MG63 (cell line): Measurements from ENCODE around the gene BCL2L1. TPM values are rescaled to one million over a fixed set of nuclear protein-coding genes. Genes with fewer than 3 reads are reported as not detected.

Experiments
- DNase-seq: peaks from one replicate; pipeline ENCODE4 v3.0.0-alpha.2; 2020
- H3K27me3 ChIP-seq: fragments of 250-450 bp; sonication (Bioruptor Pico); 2 replicates; pipeline ENCODE4 v1.5.1; 2020; ENCODE audit warnings: mild to moderate bottlenecking, moderate library complexity
- H3K36me3 ChIP-seq: fragments of 250-450 bp; sonication (Bioruptor Pico); 2 replicates; pipeline ENCODE4 v1.5.1; 2020; ENCODE audit warnings: mild to moderate bottlenecking, moderate library complexity
- H3K4me3 ChIP-seq: fragments of 250-450 bp; sonication (Bioruptor Pico); 2 replicates; pipeline ENCODE4 v1.5.1; 2020; ENCODE audit warnings: mild to moderate bottlenecking, moderate library complexity
- H3K9me3 ChIP-seq: fragments of 250-450 bp; sonication (Bioruptor Pico); 2 replicates; pipeline ENCODE4 v1.5.1; 2020; ENCODE audit warnings: mild to moderate bottlenecking, moderate library complexity
- total RNA-seq: library from RNA; depleted of rRNA; stranded (reverse); fragments of >200 nt; shearing (Covaris generic); gene quantifications from 2 replicates; pipeline ENCODE4 v1.2.3, GENCODE V29; 2014; ENCODE audit warnings: low replicate concordance

Gene BCL2L1
- total RNA-seq, 1 experiment from 2014 or later = 64.2 TPM

DNA sequence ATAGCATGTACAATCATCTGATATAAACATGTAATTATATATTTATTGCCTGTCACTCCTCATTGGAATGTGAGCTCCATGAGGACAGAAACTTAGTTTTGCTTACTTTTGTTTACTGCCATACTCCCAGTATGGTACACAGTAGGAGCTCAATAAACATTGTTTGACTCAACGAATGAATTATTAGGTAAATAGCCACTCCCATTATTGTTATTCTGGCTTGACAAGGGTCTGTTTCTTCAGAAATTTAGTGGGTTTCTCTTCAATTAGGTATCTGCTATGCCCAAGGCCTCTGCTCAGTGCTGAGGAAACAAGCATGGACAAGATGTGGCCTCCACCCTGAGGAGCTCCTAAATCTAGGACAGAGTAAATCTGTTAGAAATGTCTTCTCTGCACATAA, 6.3 kb downstream of the BCL2L1 start:
- Histone ChIP-seq H3K4me3 (no peak overlapping the region), H3K9me3 (no peaks in the 10 kb centered on the region), H3K36me3 (peaks cover 72% of the 10 kb centered on the region), H3K27me3 (no peaks in the 10 kb centered on the region)
- no peak for DNase-seq

- DNase-seq = no peak
- no peaks in the 10 kb centered on the region for H3K9me3 ChIP-seq
- no peak overlapping the region for H3K4me3 ChIP-seq
- H3K36me3 ChIP-seq = peaks cover 68% of the 10 kb centered on the region
- H3K27me3 ChIP-seq = no peaks in the 10 kb centered on the region
Observed at GRCh38 chr20:31715766-31716165, 6.9 kb downstream of the BCL2L1 start.

- Histone ChIP-seq H3K9me3 (no peaks in the 10 kb centered on the region), H3K4me3 (peak overlapping the region; percentile 16; the same call in 1 of the 2 replicates), H3K36me3 (peaks cover 57% of the 10 kb centered on the region)
Observed at GRCh38 chr20:31713312-31714273, 9.1 kb downstream of the BCL2L1 start.

DNA sequence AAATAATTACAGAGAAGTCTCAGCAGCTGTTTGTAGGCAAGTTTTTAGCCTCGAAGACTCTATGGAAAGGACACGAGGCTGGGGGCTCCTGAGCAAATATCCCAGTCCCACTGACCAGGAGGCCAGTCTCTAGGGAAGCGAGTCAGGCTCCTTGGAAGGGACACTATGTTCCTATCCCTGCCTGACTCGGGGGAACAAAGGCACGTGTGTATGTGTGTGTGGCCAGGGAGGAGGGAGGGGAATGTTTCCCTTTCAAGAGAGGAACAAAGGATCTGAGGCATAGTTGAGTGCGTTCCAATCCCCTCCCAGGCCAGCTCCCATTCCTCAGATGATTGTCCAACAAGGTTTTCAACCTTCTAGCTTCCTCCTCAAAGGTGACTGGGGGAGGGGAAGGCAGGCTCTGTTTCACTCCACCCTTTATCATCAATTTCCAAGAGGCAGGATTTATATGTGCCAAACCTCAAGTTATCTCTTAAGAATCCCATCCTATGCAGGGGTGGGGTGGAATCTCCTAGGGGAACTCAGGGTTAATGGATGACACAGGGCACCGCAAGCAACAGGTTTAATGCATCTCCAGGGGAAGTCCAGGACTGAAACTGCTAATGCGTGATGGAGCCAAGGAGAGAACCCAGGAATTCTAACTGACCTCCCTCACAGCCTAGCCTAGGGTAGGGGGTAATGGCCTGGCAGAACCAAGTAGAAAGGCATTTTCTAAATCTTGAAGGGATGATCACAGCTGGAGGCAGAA, 9.9 kb downstream of the BCL2L1 start:
- H3K36me3 ChIP-seq = peaks cover 57% of the 10 kb centered on the region
- peak; percentile 84 for DNase-seq
- H3K9me3 ChIP-seq = no peaks in the 10 kb centered on the region
- H3K4me3 ChIP-seq = peak overlapping the region; percentile 16; the same call in 1 of the 2 replicates
- H3K27me3 ChIP-seq = no peaks in the 10 kb centered on the region

More at GRCh38 chr20:31713312-31714273, 9.1 kb downstream of the BCL2L1 start:
- no peaks in the 10 kb centered on the region for H3K27me3 ChIP-seq
- peak; percentile 95 for DNase-seq

- H3K36me3 ChIP-seq = peaks cover 54% of the 10 kb centered on the region
Observed at GRCh38 chr20:31712112-31712553, 10.5 kb downstream of the BCL2L1 start.

GRCh38 chr20:31711179-31712111, 11.2 kb downstream of the BCL2L1 start:
- Histone ChIP-seq H3K36me3 (peaks cover 54% of the 10 kb centered on the region), H3K4me3 (no peak overlapping the region), H3K9me3 (no peaks in the 10 kb centered on the region), H3K27me3 (no peaks in the 10 kb centered on the region)
- DNase-seq = no peak

More at GRCh38 chr20:31712112-31712553, 10.5 kb downstream of the BCL2L1 start:
- Histone ChIP-seq H3K4me3 (no peak overlapping the region), H3K9me3 (no peaks in the 10 kb centered on the region), H3K27me3 (no peaks in the 10 kb centered on the region)
- no peak for DNase-seq

GRCh38 chr20:31710423-31711108, 12.1 kb downstream of the BCL2L1 start:
- H3K36me3 ChIP-seq = peaks cover 52% of the 10 kb centered on the region
- DNase-seq = peak; percentile 78
- no peak overlapping the region for H3K4me3 ChIP-seq
- H3K9me3 ChIP-seq = no peaks in the 10 kb centered on the region
- no peaks in the 10 kb centered on the region for H3K27me3 ChIP-seq

DNA sequence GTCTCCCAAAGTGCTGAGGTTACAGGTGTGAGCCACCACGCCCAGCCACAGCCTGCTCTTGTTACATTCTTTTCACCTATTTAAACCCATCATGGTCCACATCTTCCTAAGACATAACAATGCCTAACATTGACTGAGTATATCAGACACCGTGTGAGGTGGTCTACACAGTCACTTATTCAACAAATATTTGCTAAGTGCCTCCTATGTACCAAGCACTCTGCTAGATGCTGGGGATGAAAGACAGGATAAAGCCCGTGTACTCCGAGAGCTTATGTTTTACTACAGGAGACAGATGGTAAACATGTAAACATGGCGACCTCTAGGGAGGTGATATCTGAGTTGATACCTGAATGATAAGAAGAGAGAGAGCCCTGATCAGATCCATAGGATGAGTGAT, 12.7 kb downstream of the BCL2L1 start:
- peaks cover 49% of the 10 kb centered on the region for H3K36me3 ChIP-seq
- H3K27me3 ChIP-seq = no peaks in the 10 kb centered on the region
- H3K9me3 ChIP-seq = no peaks in the 10 kb centered on the region
- H3K4me3 ChIP-seq = no peak overlapping the region
- DNase-seq = no peak

DNA sequence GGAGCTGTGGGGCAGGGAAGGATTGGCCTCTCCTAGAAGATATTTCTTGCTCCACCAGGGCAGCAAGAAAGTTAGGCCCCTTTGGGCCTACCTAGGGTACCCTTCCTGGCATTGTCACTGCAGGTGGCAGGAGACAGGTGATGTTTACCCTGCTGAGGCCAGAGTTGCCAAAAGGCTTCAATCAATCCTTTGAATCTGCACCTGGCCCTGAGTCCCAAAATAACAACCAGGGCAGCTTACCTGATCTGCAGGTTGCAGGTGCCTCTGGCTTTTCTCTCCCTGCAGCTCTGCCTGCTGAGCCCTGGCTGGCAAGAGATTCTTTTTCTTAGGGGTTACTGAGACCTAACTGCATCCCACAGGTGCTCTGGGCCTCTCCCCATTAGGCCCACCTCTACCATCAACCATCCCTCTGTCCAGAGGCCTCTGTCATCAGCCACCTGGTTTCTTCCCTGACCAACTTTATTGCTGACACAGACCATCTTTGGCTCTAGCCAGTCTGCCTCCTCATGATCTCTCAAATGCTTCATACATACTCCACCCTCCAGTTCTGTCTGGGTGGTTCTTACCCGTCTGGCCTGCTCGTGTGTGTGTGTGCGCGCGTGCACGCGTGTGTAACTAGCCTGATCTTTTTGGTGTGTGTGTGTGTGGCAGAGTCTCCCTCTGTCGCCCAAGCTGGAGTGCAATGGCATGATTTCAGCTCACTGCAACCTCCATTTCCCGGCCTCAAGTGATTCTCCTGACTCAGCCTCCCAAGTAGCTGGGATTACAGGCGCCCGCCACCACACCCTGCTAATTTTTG, 13.7 kb downstream of the BCL2L1 start:
- H3K9me3 ChIP-seq = no peaks in the 10 kb centered on the region
- H3K36me3 ChIP-seq = peaks cover 52% of the 10 kb centered on the region
- DNase-seq = no peak
- no peaks in the 10 kb centered on the region for H3K27me3 ChIP-seq
- no peak overlapping the region for H3K4me3 ChIP-seq

DNA sequence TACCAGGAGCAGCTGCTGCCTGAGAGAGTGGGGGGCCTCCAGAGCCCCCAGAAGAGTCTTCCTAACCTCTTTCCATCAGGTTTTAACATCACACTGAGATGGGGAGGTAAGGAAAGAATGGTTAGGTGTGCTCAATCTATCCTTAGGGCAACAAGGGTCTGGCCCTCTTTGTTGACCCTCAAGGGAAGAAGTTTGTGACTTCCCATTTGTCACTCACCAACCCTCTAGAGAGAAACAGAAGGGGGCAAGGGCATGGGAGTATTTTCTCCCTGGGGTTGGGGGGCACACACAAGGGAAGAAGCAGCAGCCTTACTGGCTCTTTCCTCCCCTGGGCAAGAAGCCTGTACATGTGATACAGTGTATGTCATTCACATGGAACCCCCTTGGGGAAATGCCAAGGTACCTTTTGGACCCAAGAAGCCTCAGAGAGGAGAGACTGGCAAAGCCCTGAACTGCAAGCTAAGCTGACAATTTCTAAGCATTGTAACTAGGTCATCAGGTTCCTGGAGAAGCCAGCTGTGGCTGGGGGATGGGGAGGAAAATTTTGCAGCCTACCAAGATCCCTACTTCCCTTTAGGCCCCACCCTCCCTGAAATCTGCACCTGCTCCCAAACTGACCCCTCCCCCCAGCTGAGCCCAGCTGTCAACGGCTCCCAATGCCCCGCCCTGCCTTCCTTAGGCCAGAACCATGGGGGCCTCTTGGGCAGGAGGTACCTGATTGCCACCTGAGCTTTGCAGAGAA, 14.5 kb downstream of the BCL2L1 start:
- Histone ChIP-seq H3K9me3 (no peaks in the 10 kb centered on the region), H3K36me3 (peaks cover 48% of the 10 kb centered on the region), H3K4me3 (no peak overlapping the region), H3K27me3 (no peaks in the 10 kb centered on the region)
- no peak for DNase-seq

DNA sequence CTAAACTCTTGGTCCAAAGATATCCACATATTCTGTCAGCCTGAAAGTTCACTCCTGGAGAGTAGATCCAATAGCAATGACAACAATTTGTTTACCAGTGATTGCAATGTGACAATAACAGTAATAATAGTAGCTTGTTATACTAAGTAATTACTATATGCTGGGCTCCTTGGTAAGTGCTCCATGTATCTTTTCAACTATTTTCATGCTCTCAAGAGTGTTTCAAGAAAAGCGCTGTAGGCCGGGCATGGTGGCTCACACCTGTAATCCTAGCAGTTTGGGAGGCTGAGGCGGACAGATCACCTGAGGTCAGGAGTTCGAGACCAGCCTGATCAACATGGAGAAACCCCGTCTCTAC, 15.4 kb downstream of the BCL2L1 start:
- no peaks in the 10 kb centered on the region for H3K9me3 ChIP-seq
- H3K4me3 ChIP-seq = no peak overlapping the region
- H3K27me3 ChIP-seq = no peaks in the 10 kb centered on the region
- no peak for DNase-seq
- peaks cover 56% of the 10 kb centered on the region for H3K36me3 ChIP-seq

GRCh38 chr20:31706607-31707257, 15.9 kb downstream of the BCL2L1 start:
- Histone ChIP-seq H3K9me3 (no peaks in the 10 kb centered on the region), H3K4me3 (no peak overlapping the region), H3K36me3 (peaks cover 56% of the 10 kb centered on the region), H3K27me3 (no peaks in the 10 kb centered on the region)
- no peak for DNase-seq

DNA sequence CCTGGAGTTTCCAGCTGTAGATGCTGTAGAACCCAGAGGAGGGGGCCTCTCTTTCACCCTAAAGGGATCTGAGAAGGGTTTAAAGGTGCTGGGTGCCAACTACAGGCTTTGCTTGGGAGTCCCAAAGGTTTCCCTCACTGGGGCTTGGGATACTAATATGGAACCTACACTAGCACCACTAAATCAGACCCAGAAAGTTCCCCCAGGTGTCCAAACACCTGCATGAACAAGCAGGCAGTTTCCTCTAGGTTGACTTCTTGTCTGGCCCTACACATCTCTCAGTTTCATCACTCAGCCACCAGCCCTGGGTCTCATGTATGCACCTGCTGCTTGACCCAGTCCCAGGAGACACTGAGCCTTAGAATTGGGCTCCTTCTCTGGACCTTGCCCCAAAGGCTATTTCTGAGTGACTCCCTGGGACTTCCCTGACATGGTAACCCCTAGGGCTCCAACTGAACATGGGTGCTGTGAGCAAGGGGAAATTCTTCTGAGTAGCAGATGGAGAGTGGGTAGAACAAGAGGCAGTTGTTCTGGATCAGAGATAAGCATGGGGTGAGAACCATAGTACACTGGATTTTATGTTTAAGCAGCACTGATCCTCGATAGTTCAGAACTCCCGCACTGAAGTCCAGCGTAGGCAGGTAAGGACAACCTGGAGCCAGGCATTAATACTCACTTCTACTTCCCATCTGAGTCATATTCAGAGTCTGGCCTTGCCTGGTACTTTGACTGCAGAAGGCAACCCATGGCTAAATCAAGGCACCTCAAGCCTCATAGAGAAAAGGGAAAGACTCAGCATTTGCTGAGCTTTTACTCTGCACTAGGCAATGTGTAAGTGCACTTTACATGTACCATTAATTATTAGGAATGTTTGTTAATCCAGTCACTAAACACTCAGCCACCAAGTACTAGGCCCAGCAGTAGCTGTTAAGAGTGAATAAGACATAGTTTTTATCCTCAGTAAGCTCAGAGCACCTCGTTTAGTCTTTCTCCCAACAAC, 16.8 kb downstream of the BCL2L1 start:
- Histone ChIP-seq H3K4me3 (no peak overlapping the region), H3K36me3 (peaks cover 57% of the 10 kb centered on the region), H3K9me3 (no peaks in the 10 kb centered on the region), H3K27me3 (no peaks in the 10 kb centered on the region)
- no peak for DNase-seq
